Esophagus muscularis mucosa (tissue), 4 donors: ENCODE data around the gene MBD5.

Experiments used
- EP300 ChIP-seq: sonication (generic); formaldehyde crosslinking; IDR thresholded peaks from one replicate; pipeline ENCODE4 v1.6.1; 2017; ENCODE audit warnings: antibody characterized with exemption
- POLR2A ChIP-seq: fragments of 450-650 bp; IDR thresholded peaks from one replicate; pipeline ENCODE4 v1.6.1; 2017; ENCODE audit warnings: antibody characterized with exemption, moderate library complexity, mild to moderate bottlenecking, low read depth
- TF ChIP-seq, protein P1 (sequence below), 3 experiments: fragments of 200-600 bp in 2 of 3; fragments of 450-650 bp in 1 of 3; sonication (generic) in 2 of 3; IDR thresholded peaks; one replicate each; pipeline ENCODE4 v1.5.1; 2017 to 2019; ENCODE audit warnings: antibody characterized with exemption in 3 of 3, mild to moderate bottlenecking in 2 of 3, moderate library complexity in 1 of 3

DNA sequence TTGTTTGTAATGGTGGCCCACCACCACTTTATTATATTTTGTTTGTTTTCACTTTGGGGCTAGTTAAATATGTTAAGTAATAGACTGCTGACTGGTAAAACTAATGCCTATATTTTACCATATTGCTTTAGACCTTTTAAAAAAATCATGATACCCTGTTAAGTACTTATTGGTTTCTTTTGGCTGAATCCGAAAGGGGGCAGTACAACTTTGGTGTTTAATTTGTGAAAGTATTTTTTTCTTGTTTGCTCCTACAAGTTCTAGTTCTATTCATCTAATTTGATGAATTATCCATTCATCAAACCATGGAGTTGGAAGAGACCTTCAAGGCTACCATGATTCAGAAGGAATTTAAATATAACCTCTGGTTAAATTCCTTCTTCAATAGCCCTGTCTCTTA lies 147.0 kb downstream of the MBD5 start:
- no peak for TF ChIP-seq POLR2A
- TF ChIP-seq, protein P1, sequence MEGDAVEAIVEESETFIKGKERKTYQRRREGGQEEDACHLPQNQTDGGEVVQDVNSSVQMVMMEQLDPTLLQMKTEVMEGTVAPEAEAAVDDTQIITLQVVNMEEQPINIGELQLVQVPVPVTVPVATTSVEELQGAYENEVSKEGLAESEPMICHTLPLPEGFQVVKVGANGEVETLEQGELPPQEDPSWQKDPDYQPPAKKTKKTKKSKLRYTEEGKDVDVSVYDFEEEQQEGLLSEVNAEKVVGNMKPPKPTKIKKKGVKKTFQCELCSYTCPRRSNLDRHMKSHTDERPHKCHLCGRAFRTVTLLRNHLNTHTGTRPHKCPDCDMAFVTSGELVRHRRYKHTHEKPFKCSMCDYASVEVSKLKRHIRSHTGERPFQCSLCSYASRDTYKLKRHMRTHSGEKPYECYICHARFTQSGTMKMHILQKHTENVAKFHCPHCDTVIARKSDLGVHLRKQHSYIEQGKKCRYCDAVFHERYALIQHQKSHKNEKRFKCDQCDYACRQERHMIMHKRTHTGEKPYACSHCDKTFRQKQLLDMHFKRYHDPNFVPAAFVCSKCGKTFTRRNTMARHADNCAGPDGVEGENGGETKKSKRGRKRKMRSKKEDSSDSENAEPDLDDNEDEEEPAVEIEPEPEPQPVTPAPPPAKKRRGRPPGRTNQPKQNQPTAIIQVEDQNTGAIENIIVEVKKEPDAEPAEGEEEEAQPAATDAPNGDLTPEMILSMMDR (IDR thresholded peaks at IDR 0.05) = no peak
- TF ChIP-seq EP300 = no peak
